AG08395 (cell line): ENCODE results near the gene NXPH1.

ENCODE experiments used
- DNase-seq: peaks from one replicate; pipeline ENCODE4 v3.0.0; 2012; ENCODE audit warnings: mixed read lengths, low spot score

The NXPH1 gene

GRCh38 chr7:8436965-8437364 is 3.6 kb downstream of the NXPH1 start:
- no peak for DNase-seq

GRCh38 chr7:8437606-8438005 is 4.2 kb downstream of the NXPH1 start:
- no peak for DNase-seq

- DNase-seq: no peak
Measured at GRCh38 chr7:8440670-8441069, 7.3 kb downstream of the NXPH1 start.

GRCh38 chr7:8441106-8441965 is 7.9 kb downstream of the NXPH1 start:
- DNase-seq: no peak

GRCh38 chr7:8442051-8442813 is 8.8 kb downstream of the NXPH1 start:
- DNase-seq: no peak

- peak; percentile 40 for DNase-seq
Measured at GRCh38 chr7:8442814-8443304, 9.4 kb downstream of the NXPH1 start.

GRCh38 chr7:8443576-8444467 is 10.4 kb downstream of the NXPH1 start:
- DNase-seq: no peak

- DNase-seq: no peak
Measured at GRCh38 chr7:8444468-8444769, 11.0 kb downstream of the NXPH1 start.

GRCh38 chr7:8453535-8453934 is 20.1 kb downstream of the NXPH1 start:
- DNase-seq: no peak

- DNase-seq: no peak
Measured at GRCh38 chr7:8455426-8455825, 22.0 kb downstream of the NXPH1 start.

GRCh38 chr7:8462309-8462708 is 28.9 kb downstream of the NXPH1 start:
- DNase-seq: no peak

GRCh38 chr7:8465338-8465737 is 31.9 kb downstream of the NXPH1 start:
- DNase-seq: no peak

- no peak for DNase-seq
Measured at GRCh38 chr7:8480527-8480926, 47.1 kb downstream of the NXPH1 start.

GRCh38 chr7:8481096-8481495 is 47.7 kb downstream of the NXPH1 start:
- DNase-seq: no peak

GRCh38 chr7:8481752-8482446 is 48.5 kb downstream of the NXPH1 start:
- DNase-seq: no peak

GRCh38 chr7:8490391-8491045 is 57.1 kb downstream of the NXPH1 start:
- no peak for DNase-seq

GRCh38 chr7:8491106-8491505 is 57.7 kb downstream of the NXPH1 start:
- no peak for DNase-seq

GRCh38 chr7:8491544-8492489 is 58.4 kb downstream of the NXPH1 start:
- no peak for DNase-seq

- DNase-seq: no peak
Measured at GRCh38 chr7:8499128-8499527, 65.7 kb downstream of the NXPH1 start.

GRCh38 chr7:8500286-8500685 is 66.9 kb downstream of the NXPH1 start:
- DNase-seq: no peak
